ENCODE data around the gene NFIX. TPM values are rescaled to one million over a fixed set of nuclear protein-coding genes. Genes with fewer than 3 reads are reported as not detected.
A peak's percentile ranks its signal among the peaks of the same experiment; 100 is the strongest.

Gene NFIX
- total and polyA plus RNA-seq, 9 of the 15 experiments (the other 6 are each of a cell fraction or from before 2014, with no cell fraction given), result 0.28 to 26.8 (median 5.4) TPM

GRCh38 chr19:13042443-13043130, 47.3 kb downstream of the NFIX start (continued):
- TF ChIP-seq GTF2E2 (tag; IDR thresholded peaks at IDR 0.05), result no peak

GRCh38 chr19:13043285-13043684, 48.0 kb downstream of the NFIX start:
- ATAC-seq (no peak), FAIRE-seq (no peak), DNase-seq (ENCODE audit: extremely low read depth in 1 of 4, low spot score in 3 of 4) (no peak)
- H3K9ac ChIP-seq (ENCODE audit: insufficient read depth in 1 of 2, low read depth in 2 of 2, low read length in 2 of 2), result no peak overlapping the region
- H3K27ac ChIP-seq (ENCODE audit: extremely low read depth, low read depth, low read length), result no peak overlapping the region
- H3K9me1 ChIP-seq (ENCODE audit: control insufficient read depth, insufficient read depth, low read length), result peaks cover 4% of the 10 kb centered on the region
- TF ChIP-seq FOXJ3 (CRISPR knock-in tag; IDR thresholded peaks at IDR 0.05) (no peak), CEBPG (CRISPR knock-in tag; IDR thresholded peaks at IDR 0.05) (0 out of 2 replicates have a peak, but pooled peaks have one; percentile 18), CEBPG (tag; conservative IDR thresholded peaks at IDR 0.05 in 1 of 2, IDR thresholded peaks at IDR 0.05 in 1 of 2) (no peak), CBX8 (IDR thresholded peaks at IDR 0.05; ENCODE audit: borderline replicate concordance, extremely low read depth, low read depth, low read length, poor library complexity, severe bottlenecking) (no peak), CHCHD3 (CRISPR knock-in tag; IDR thresholded peaks at IDR 0.05) (no peak)
- no peaks in the 10 kb centered on the region for H3K27me3 ChIP-seq (ENCODE audit: control insufficient read depth in 2 of 2, insufficient read depth in 2 of 2, low read length in 2 of 2)
- POLR2A ChIA-PET, result interaction anchor here (0.7 to 1.0 kb wide), 4 partner anchors 8 to 1251 kb away, joined by 3 to 5 read pairs (median 3); no protein-coding TSS in a partner anchor
- WGBS (ENCODE audit: insufficient coverage, low coverage, missing lambda C conversion rate), result 71% methylated on average over 5 of the region's 5 CpGs
- in situ Hi-C loops (cut with MboI), result no loop called here
- H3K9me3 ChIP-seq (replicated peaks; ENCODE audit: control insufficient read depth, insufficient read depth, low read depth, low read length), result no peaks in the 10 kb centered on the region
- BruUV-seq (replicated peaks), result no TSS peak
- intact Hi-C loops (cut with micrococcal nuclease), result no loop called here
- H3K4me2 ChIP-seq (ENCODE audit: insufficient read depth, low read length), result no peak overlapping the region
- CTCF ChIA-PET (ENCODE audit: low intra/inter-chr PET ratio), result no interaction called here
- peaks cover 34% of the 10 kb centered on the region; the same call in 1 of the 2 replicates for H4K20me1 ChIP-seq (replicated peaks; ENCODE audit: control insufficient read depth, insufficient read depth, low read length)
- H2AFZ ChIP-seq (ENCODE audit: low read depth, low read length), result no peak overlapping the region
- H3K4me3 ChIP-seq, result no peak overlapping the region
- H3K79me2 ChIP-seq (ENCODE audit: control insufficient read depth, insufficient read depth, low read length), result peaks cover 7% of the 10 kb centered on the region; the same call in 1 of the 3 replicates
- H3K36me3 ChIP-seq (ENCODE audit: control insufficient read depth, insufficient read depth, low read length), result 0 out of 3 replicates have a peak, but pooled peaks cover 15% of the 10 kb centered on the region
- H3K4me1 ChIP-seq (replicated peaks in 1 of 2; ENCODE audit: control insufficient read depth in 2 of 2, insufficient read depth in 2 of 2, low read length in 2 of 2), result peaks cover 0 to 11% of the 10 kb centered on the region in 2 experiments; a peak in 2 of 5 replicates
